Stimulated activated naive CD8-positive, alpha-beta T cell treated with anti-CD3 and anti-CD28 coated beads, Interleukin-15, Interleukin-2, amounts not matched to agents 100 ng/mL and 50 ng/mL, for 24 hours (primary cell): ENCODE results near the gene SLC38A2.
A peak's percentile ranks its signal among the peaks of the same experiment; 100 is the strongest.

Experiments
- H3K27ac Mint-ChIP-seq: one replicate; pipeline ENCODE4 v1.8.0; 2021; ENCODE audit warnings: mild to moderate bottlenecking, mixed read lengths
- H3K27me3 Mint-ChIP-seq: one replicate; pipeline ENCODE4 v1.8.0; 2021; ENCODE audit warnings: mixed read lengths
- H3K36me3 Mint-ChIP-seq: one replicate; pipeline ENCODE4 v1.8.0; 2021; ENCODE audit warnings: low read depth, mixed read lengths
- H3K4me1 Mint-ChIP-seq: one replicate; pipeline ENCODE4 v1.8.0; 2021; ENCODE audit warnings: low read depth, mixed read lengths
- H3K4me3 Mint-ChIP-seq: one replicate; pipeline ENCODE4 v1.8.0; 2021; ENCODE audit warnings: mild to moderate bottlenecking, mixed read lengths
- H3K9me3 Mint-ChIP-seq: one replicate; pipeline ENCODE4 v1.8.0; 2021; ENCODE audit warnings: mixed read lengths

SLC38A2 gene

GRCh38 chr12:46364300-46364696 lies 8.3 kb downstream of the SLC38A2 start:
- Mint-ChIP-seq H3K9me3 (no peaks in the 10 kb centered on the region), H3K27me3 (no peaks in the 10 kb centered on the region), H3K4me3 (peak overlapping the region; percentile 15), H3K36me3 (peaks cover 95% of the 10 kb centered on the region), H3K4me1 (peaks cover 90% of the 10 kb centered on the region), H3K27ac (no peak overlapping the region)

GRCh38 chr12:46363582-46364299 lies 8.8 kb downstream of the SLC38A2 start:
- H3K27ac Mint-ChIP-seq: peak overlapping the region; percentile 36
- no peaks in the 10 kb centered on the region for H3K9me3 Mint-ChIP-seq
- peaks cover 96% of the 10 kb centered on the region for H3K36me3 Mint-ChIP-seq
- H3K27me3 Mint-ChIP-seq: no peaks in the 10 kb centered on the region
- H3K4me1 Mint-ChIP-seq: peaks cover 85% of the 10 kb centered on the region
- H3K4me3 Mint-ChIP-seq: peak overlapping the region; percentile 15

- no peaks in the 10 kb centered on the region for H3K9me3 Mint-ChIP-seq
- peaks cover 78% of the 10 kb centered on the region for H3K4me1 Mint-ChIP-seq
- no peaks in the 10 kb centered on the region for H3K27me3 Mint-ChIP-seq
- H3K4me3 Mint-ChIP-seq: peak overlapping the region; percentile 15
- peak overlapping the region; percentile 59 for H3K27ac Mint-ChIP-seq
- H3K36me3 Mint-ChIP-seq: peaks cover 96% of the 10 kb centered on the region
Observed at GRCh38 chr12:46362895-46363581, 9.5 kb downstream of the SLC38A2 start.

GRCh38 chr12:46361667-46362034 lies 10.9 kb downstream of the SLC38A2 start:
- Mint-ChIP-seq H3K27me3 (no peaks in the 10 kb centered on the region), H3K9me3 (no peaks in the 10 kb centered on the region), H3K4me3 (peak overlapping the region; percentile 7), H3K4me1 (peaks cover 64% of the 10 kb centered on the region), H3K27ac (peak overlapping the region; percentile 72), H3K36me3 (peaks cover 84% of the 10 kb centered on the region)

- Mint-ChIP-seq H3K9me3 (no peaks in the 10 kb centered on the region), H3K36me3 (peaks cover 79% of the 10 kb centered on the region), H3K27ac (peak overlapping the region; percentile 82), H3K4me1 (peaks cover 58% of the 10 kb centered on the region), H3K27me3 (no peaks in the 10 kb centered on the region), H3K4me3 (no peak overlapping the region)
Observed at GRCh38 chr12:46360908-46361666, 11.5 kb downstream of the SLC38A2 start.

GRCh38 chr12:46360370-46360769 lies 12.2 kb downstream of the SLC38A2 start:
- Mint-ChIP-seq H3K4me1 (peaks cover 51% of the 10 kb centered on the region), H3K27ac (no peak overlapping the region), H3K9me3 (no peaks in the 10 kb centered on the region), H3K27me3 (no peaks in the 10 kb centered on the region), H3K4me3 (no peak overlapping the region), H3K36me3 (peaks cover 73% of the 10 kb centered on the region)

- Mint-ChIP-seq H3K9me3 (no peaks in the 10 kb centered on the region), H3K4me1 (peaks cover 45% of the 10 kb centered on the region), H3K4me3 (no peak overlapping the region), H3K36me3 (peaks cover 67% of the 10 kb centered on the region), H3K27ac (peak overlapping the region; percentile 55), H3K27me3 (no peaks in the 10 kb centered on the region)
Observed at GRCh38 chr12:46359667-46360280, 12.8 kb downstream of the SLC38A2 start.

- Mint-ChIP-seq H3K9me3 (no peaks in the 10 kb centered on the region), H3K27me3 (no peaks in the 10 kb centered on the region), H3K36me3 (peaks cover 61% of the 10 kb centered on the region), H3K27ac (no peak overlapping the region), H3K4me1 (peaks cover 45% of the 10 kb centered on the region), H3K4me3 (no peak overlapping the region)
Observed at GRCh38 chr12:46358791-46359666, 13.5 kb downstream of the SLC38A2 start.

GRCh38 chr12:46358325-46358700 lies 14.3 kb downstream of the SLC38A2 start:
- Mint-ChIP-seq H3K4me3 (no peak overlapping the region), H3K9me3 (no peaks in the 10 kb centered on the region), H3K4me1 (peaks cover 37% of the 10 kb centered on the region), H3K27ac (no peak overlapping the region), H3K27me3 (no peaks in the 10 kb centered on the region), H3K36me3 (peaks cover 54% of the 10 kb centered on the region)

- H3K4me1 Mint-ChIP-seq: peaks cover 31% of the 10 kb centered on the region
- no peak overlapping the region for H3K4me3 Mint-ChIP-seq
- H3K36me3 Mint-ChIP-seq: peaks cover 47% of the 10 kb centered on the region
- H3K9me3 Mint-ChIP-seq: no peaks in the 10 kb centered on the region
- H3K27ac Mint-ChIP-seq: no peak overlapping the region
- no peaks in the 10 kb centered on the region for H3K27me3 Mint-ChIP-seq
Observed at GRCh38 chr12:46357438-46358324, 14.9 kb downstream of the SLC38A2 start.

- Mint-ChIP-seq H3K4me3 (no peak overlapping the region), H3K27ac (no peak overlapping the region)
Observed at GRCh38 chr12:46356655-46357437, 15.7 kb downstream of the SLC38A2 start.

GRCh38 chr12:46354802-46355199 lies 17.8 kb downstream of the SLC38A2 start:
- H3K4me1 Mint-ChIP-seq: peaks cover 8% of the 10 kb centered on the region
- no peak overlapping the region for H3K27ac Mint-ChIP-seq
- no peaks in the 10 kb centered on the region for H3K27me3 Mint-ChIP-seq
- no peaks in the 10 kb centered on the region for H3K9me3 Mint-ChIP-seq
- H3K36me3 Mint-ChIP-seq: peaks cover 19% of the 10 kb centered on the region
- no peak overlapping the region for H3K4me3 Mint-ChIP-seq

More at GRCh38 chr12:46356655-46357437, 15.7 kb downstream of the SLC38A2 start:
- Mint-ChIP-seq H3K4me1 (peaks cover 23% of the 10 kb centered on the region), H3K9me3 (no peaks in the 10 kb centered on the region), H3K36me3 (peaks cover 39% of the 10 kb centered on the region), H3K27me3 (no peaks in the 10 kb centered on the region)
